Loucy (cell line): ENCODE results near the gene C1QTNF8.
"Not testable (repeated sequence)": the region's sequence is repeated elsewhere in the genome, so short reads cannot be mapped to it uniquely, and the experiment has no call there.

Experiments used
- H2AFZ ChIP-seq: fragments of 200-600 bp; sonication (generic); 2 replicates; pipeline ENCODE4 v1.6.0; 2016; ENCODE audit warnings: antibody characterized with exemption, mild to moderate bottlenecking, low read length, moderate library complexity
- H3F3A ChIP-seq: fragments of 200-600 bp; 2 replicates; pipeline ENCODE4 v1.6.0; 2016; ENCODE audit warnings: antibody characterized with exemption, low read depth, mild to moderate bottlenecking
- H3K27me3 ChIP-seq: fragments of 200-600 bp; sonication (generic); 2 replicates; pipeline ENCODE4 v1.6.1; 2014; ENCODE audit warnings: low read length, mild to moderate bottlenecking; ENCODE audit not compliant: insufficient read depth, poor library complexity, severe bottlenecking
- H3K36me3 ChIP-seq: fragments of 200-600 bp; sonication (generic); 2 replicates; pipeline ENCODE4 v1.6.1; 2016; ENCODE audit warnings: low read length; ENCODE audit not compliant: insufficient read depth
- H3K4me1 ChIP-seq: fragments of 200-600 bp; sonication (generic); 2 replicates; pipeline ENCODE4 v1.5.1; 2014; ENCODE audit warnings: low read length, mild to moderate bottlenecking; ENCODE audit not compliant: insufficient read depth, poor library complexity, severe bottlenecking
- H3K4me2 ChIP-seq: fragments of 200-600 bp; sonication (generic); 2 replicates; pipeline ENCODE4 v1.6.0; 2014; ENCODE audit warnings: antibody characterized with exemption, low read length, low read depth, mild to moderate bottlenecking; ENCODE audit not compliant: poor library complexity, severe bottlenecking
- H3K4me3 ChIP-seq: fragments of 200-600 bp; sonication (generic); 2 replicates; pipeline ENCODE4 v1.5.1; 2014; ENCODE audit warnings: low read length, mild to moderate bottlenecking, mixed read lengths; ENCODE audit not compliant: poor library complexity, severe bottlenecking
- H3K79me2 ChIP-seq: fragments of 200-600 bp; sonication (generic); 2 replicates; pipeline ENCODE4 v1.6.1; 2014; ENCODE audit warnings: low read length; ENCODE audit not compliant: insufficient read depth
- H3K9ac ChIP-seq: fragments of 200-600 bp; sonication (generic); 2 replicates; pipeline ENCODE4 v1.6.0; 2014; ENCODE audit warnings: mild to moderate bottlenecking, low read depth, low read length, moderate library complexity; ENCODE audit not compliant: poor library complexity, severe bottlenecking
- H3K9me2 ChIP-seq: fragments of 200-600 bp; sonication (generic); replicated peaks from 2 replicates; pipeline ENCODE4 v1.6.1; 2016; ENCODE audit warnings: low read depth, low read length, mixed read lengths
- H3K9me3 ChIP-seq: fragments of 200-600 bp; sonication (generic); 2 replicates; pipeline ENCODE4 v1.6.1; 2014; ENCODE audit warnings: mild to moderate bottlenecking, antibody characterized with exemption, low read length, low read depth; ENCODE audit not compliant: insufficient read depth
- H4K20me1 ChIP-seq: fragments of 200-600 bp; sonication (generic); 2 replicates; pipeline ENCODE4 v1.6.0; 2014; ENCODE audit warnings: antibody characterized with exemption, low read length, mild to moderate bottlenecking; ENCODE audit not compliant: insufficient read depth, poor library complexity, severe bottlenecking
- CTCF ChIP-seq: fragments of 200-600 bp; sonication (generic); conservative IDR thresholded peaks from 2 replicates; pipeline ENCODE4 v1.5.1; 2014; ENCODE audit warnings: mild to moderate bottlenecking, antibody characterized with exemption, low read length
- EZH2phosphoT487 ChIP-seq: fragments of 200-600 bp; IDR thresholded peaks from 2 replicates; pipeline ENCODE4 v1.6.1; 2018; ENCODE audit warnings: antibody characterized with exemption, mild to moderate bottlenecking, moderate library complexity, borderline replicate concordance

C1QTNF8 gene

GRCh38 chr16:1089439-1089821, 6.6 kb downstream of the C1QTNF8 start:
- Histone ChIP-seq H3K9ac (no peak overlapping the region), H3K27me3 (no peaks in the 10 kb centered on the region), H3F3A (no peaks in the 10 kb centered on the region), H4K20me1 (no peaks in the 10 kb centered on the region), H3K4me2 (no peak overlapping the region), H3K9me3 (no peaks in the 10 kb centered on the region), H3K4me1 (no peaks in the 10 kb centered on the region), H3K9me2 (no peaks in the 10 kb centered on the region), H3K79me2 (no peaks in the 10 kb centered on the region), H3K4me3 (no peak overlapping the region), H3K36me3 (no peaks in the 10 kb centered on the region), H2AFZ (no peak overlapping the region)
- no peak for TF ChIP-seq EZH2phosphoT487
- no peak for TF ChIP-seq CTCF

GRCh38 chr16:1088295-1089170, 7.5 kb downstream of the C1QTNF8 start:
- Histone ChIP-seq H3F3A (no peaks in the 10 kb centered on the region), H2AFZ (no peak overlapping the region), H3K9ac (no peak overlapping the region), H3K9me3 (no peaks in the 10 kb centered on the region), H3K4me3 (no peak overlapping the region), H3K4me2 (no peak overlapping the region), H3K27me3 (no peaks in the 10 kb centered on the region), H3K36me3 (no peaks in the 10 kb centered on the region), H3K4me1 (no peaks in the 10 kb centered on the region), H4K20me1 (no peaks in the 10 kb centered on the region), H3K9me2 (no peaks in the 10 kb centered on the region), H3K79me2 (no peaks in the 10 kb centered on the region)
- TF ChIP-seq CTCF (no peak), EZH2phosphoT487 (no peak)

- not testable (repeated sequence) for H3K36me3 ChIP-seq, H3F3A ChIP-seq, H3K9ac ChIP-seq, H3K79me2 ChIP-seq, H3K4me1 ChIP-seq, H3K4me2 ChIP-seq, H3K27me3 ChIP-seq, H4K20me1 ChIP-seq, H2AFZ ChIP-seq, H3K4me3 ChIP-seq, H3K9me2 ChIP-seq, H3K9me3 ChIP-seq
Observed at GRCh38 chr16:1086443-1086842, 9.6 kb downstream of the C1QTNF8 start.

GRCh38 chr16:1084971-1085370, 11.1 kb downstream of the C1QTNF8 start:
- Histone ChIP-seq H3K27me3 (no peaks in the 10 kb centered on the region), H3K36me3 (no peaks in the 10 kb centered on the region), H3K4me2 (no peak overlapping the region), H3K9me3 (no peaks in the 10 kb centered on the region), H3K79me2 (no peaks in the 10 kb centered on the region), H2AFZ (no peak overlapping the region), H3F3A (no peaks in the 10 kb centered on the region), H3K9ac (no peak overlapping the region), H4K20me1 (no peaks in the 10 kb centered on the region), H3K4me3 (no peak overlapping the region), H3K9me2 (no peaks in the 10 kb centered on the region), H3K4me1 (no peaks in the 10 kb centered on the region)
- TF ChIP-seq EZH2phosphoT487 (no peak), CTCF (no peak)
